Liver (tissue), 3 donors: ENCODE results near the gene PEX11G.

Source experiments
- CTCF ChIP-seq: fragments of 150-350 bp; IDR thresholded peaks from 2 replicates; pipeline ENCODE4 v1.5.1; 2017; ENCODE audit warnings: improper control_type of control experiment, low read depth, low read length; ENCODE audit not compliant: missing input control
- HNF4A ChIP-seq, 2 donors: conservative IDR thresholded peaks; 2 replicates each; pipeline ENCODE4 v1.6.1; 2016; ENCODE audit warnings: antibody characterized with exemption in 2 of 2, mild to moderate bottlenecking in 2 of 2
- MAX ChIP-seq: IDR thresholded peaks from 2 replicates; pipeline ENCODE4 v1.6.1; 2016; ENCODE audit warnings: antibody characterized with exemption
- RAD21 ChIP-seq, 2 donors: IDR thresholded peaks; 2 replicates each; pipeline ENCODE4 v1.6.1; 2016; ENCODE audit warnings: antibody characterized with exemption in 2 of 2, mild to moderate bottlenecking in 2 of 2
- REST ChIP-seq: IDR thresholded peaks from 2 replicates; pipeline ENCODE4 v1.6.1; 2016; ENCODE audit warnings: antibody characterized with exemption, mild to moderate bottlenecking
- donor health status: healthy.
- donor health status: healthy.

GRCh38 chr19:7456964-7457541, 31.8 kb downstream of the PEX11G start:
- TF ChIP-seq RAD21 (IDR thresholded peaks at IDR 0.05) (no peak), MAX (no peak), CTCF (no peak), REST (no peak), HNF4A (conservative IDR thresholded peaks at IDR 0.05) (no peak)
